Measurements from ENCODE around the gene PXMP4.
A peak's percentile ranks its signal among the peaks of the same experiment; 100 is the strongest.

PXMP4 gene

GRCh38 chr20:33721391-33722140 lies 1.5 kb upstream of the PXMP4 start:
- H3K4me3 ChIP-seq (ENCODE audit: low read depth, low read length): no peak overlapping the region
- no peaks in the 10 kb centered on the region for H3K9me3 ChIP-seq (ENCODE audit: control insufficient read depth, insufficient read depth, low read depth, low read length)
- TF ChIP-seq ZNF580 (tag by site-specific recombination; IDR thresholded peaks at IDR 0.05): no peak
- TF ChIP-seq ZNF670 (tag by site-specific recombination; IDR thresholded peaks at IDR 0.05; ENCODE audit: low read depth): no peak
- TF ChIP-seq ZNF558 (tag by site-specific recombination; IDR thresholded peaks at IDR 0.05): no peak
- no peak for TF ChIP-seq SCRT2 (tag by site-specific recombination; IDR thresholded peaks at IDR 0.05)
- TF ChIP-seq ZNF146 (tag by site-specific recombination; IDR thresholded peaks at IDR 0.05): no peak
- TF ChIP-seq EGR2 (tag by site-specific recombination; IDR thresholded peaks at IDR 0.05; ENCODE audit: low read depth): no peak
- TF ChIP-seq ZNF629 (tag by site-specific recombination; IDR thresholded peaks at IDR 0.05): 0 out of 2 replicates have a peak, but pooled peaks have one; percentile 11
- no peak for TF ChIP-seq ZNF48 (tag by site-specific recombination; IDR thresholded peaks at IDR 0.05)
- TF ChIP-seq ZBTB1 (tag by site-specific recombination; IDR thresholded peaks at IDR 0.05): no peak
- no peak for TF ChIP-seq ZSCAN4 (tag by site-specific recombination; IDR thresholded peaks at IDR 0.05)
- TF ChIP-seq ZNF654 (tag by site-specific recombination; IDR thresholded peaks at IDR 0.05; ENCODE audit: low read depth): no peak
- TF ChIP-seq ZNF366 (tag by site-specific recombination; conservative IDR thresholded peaks at IDR 0.05): no peak
- TF ChIP-seq ZNF624 (tag by site-specific recombination; IDR thresholded peaks at IDR 0.05): no peak
- TF ChIP-seq ATF2 (tag by site-specific recombination; IDR thresholded peaks at IDR 0.05; ENCODE audit: low read depth): peak; percentile 60
- peak; percentile 68 for TF ChIP-seq PRDM10 (tag by site-specific recombination; IDR thresholded peaks at IDR 0.05)
- TF ChIP-seq ZNF843 (tag by site-specific recombination; IDR thresholded peaks at IDR 0.05): no peak
- H3K36me3 ChIP-seq (ENCODE audit: control insufficient read depth in 2 of 2, insufficient read depth in 1 of 2, low read length in 2 of 2): no peaks in the 10 kb centered on the region
- ChIA-PET POLR2A (no interaction called here), CTCF (interaction anchor here (0.6 to 1.8 kb wide), 3 partner anchors 16 to 68 kb away, joined by 4 to 5 read pairs (median 5); no protein-coding TSS in a partner anchor)
- no peak overlapping the region for H3K27ac ChIP-seq (ENCODE audit: extremely low read depth, low read depth, low read length)
- no peaks in the 10 kb centered on the region for H3K4me1 ChIP-seq (ENCODE audit: control insufficient read depth, insufficient read depth, low read length)

- no peak overlapping the region; the same call in 1 of the 2 replicates for H3K27ac ChIP-seq (ENCODE audit: extremely low read depth, low read depth, low read length)
- no peaks in the 10 kb centered on the region for H3K4me1 ChIP-seq (ENCODE audit: control insufficient read depth, insufficient read depth, low read length)
- ChIA-PET CTCF (interaction anchor here (1.8 kb wide), 1 partner anchor 66 kb away, joined by 5 read pairs; no protein-coding TSS in a partner anchor), POLR2A (interaction anchor here (1.0 to 1.5 kb wide), 3 partner anchors 13 to 56 kb away, joined by 4 to 7 read pairs (median 4); partner anchors contain the start of genes C20orf144 and ZNF341)
- H3K36me3 ChIP-seq (ENCODE audit: control insufficient read depth in 2 of 2, insufficient read depth in 1 of 2, low read length in 2 of 2): no peaks in the 10 kb centered on the region
- peak overlapping the region; percentile 53 for H3K4me3 ChIP-seq (ENCODE audit: low read depth, low read length)
- H3K9me3 ChIP-seq (ENCODE audit: control insufficient read depth, insufficient read depth, low read depth, low read length): no peaks in the 10 kb centered on the region
- TF ChIP-seq ZNF121 (tag by site-specific recombination; IDR thresholded peaks at IDR 0.05) (0 out of 2 replicates have a peak, but pooled peaks have one; percentile 37), ZNF133 (tag by site-specific recombination; IDR thresholded peaks at IDR 0.05) (no peak)
Measured at GRCh38 chr20:33719277-33719988, 677 bp downstream of the PXMP4 start.

Data from HEK293 (cell line).